DOHH2 (cell line): ENCODE results near the gene SLC45A3.
A peak's percentile ranks its signal among the peaks of the same experiment; 100 is the strongest.
"Not testable (repeated sequence)": the region's sequence is repeated elsewhere in the genome, so short reads cannot be mapped to it uniquely, and the experiment has no call there.

Source experiments
- H3F3A ChIP-seq: fragments of 200-600 bp; sonication (generic), shearing (Covaris generic); 2 replicates; pipeline ENCODE4 v1.6.0; 2016; ENCODE audit warnings: antibody characterized with exemption, mild to moderate bottlenecking; ENCODE audit not compliant: control insufficient read depth, insufficient read depth
- H3K27ac ChIP-seq: fragments of 200-600 bp; sonication (generic); 2 replicates; pipeline ENCODE4 v1.5.1; 2014; ENCODE audit warnings: low read depth, mild to moderate bottlenecking, low read length, moderate library complexity
- H3K27me3 ChIP-seq: fragments of 200-600 bp; sonication (generic); 2 replicates; pipeline ENCODE4 v1.6.1; 2014; ENCODE audit warnings: mild to moderate bottlenecking, low read length, mixed read lengths; ENCODE audit not compliant: control insufficient read depth
- H3K36me3 ChIP-seq: fragments of 200-600 bp; sonication (generic); 2 replicates; pipeline ENCODE4 v1.6.1; 2014; ENCODE audit warnings: mild to moderate bottlenecking, low read length, moderate library complexity, mixed read lengths; ENCODE audit not compliant: control insufficient read depth
- H3K4me1 ChIP-seq: fragments of 200-600 bp; sonication (generic); 2 replicates; pipeline ENCODE4 v1.6.1; 2014; ENCODE audit warnings: mild to moderate bottlenecking, low read length, mixed read lengths; ENCODE audit not compliant: control insufficient read depth
- H3K4me2 ChIP-seq: fragments of 200-600 bp; sonication (generic); 2 replicates; pipeline ENCODE4 v1.6.0; 2014; ENCODE audit warnings: mild to moderate bottlenecking, low read length, moderate library complexity
- H3K4me3 ChIP-seq: fragments of 200-600 bp; sonication (generic); 2 replicates; pipeline ENCODE4 v1.5.1; 2014; ENCODE audit warnings: mild to moderate bottlenecking, low read length, mixed read lengths
- H3K79me2 ChIP-seq: fragments of 200-600 bp; sonication (generic); 2 replicates; pipeline ENCODE4 v1.6.1; 2014; ENCODE audit warnings: mild to moderate bottlenecking, low read length, mixed read lengths; ENCODE audit not compliant: control insufficient read depth
- H3K9me2 ChIP-seq: fragments of 200-600 bp; sonication (generic); replicated peaks from 2 replicates; pipeline ENCODE4 v1.6.1; 2014; ENCODE audit warnings: mild to moderate bottlenecking, low read length, mixed read lengths; ENCODE audit not compliant: control insufficient read depth
- H3K9me3 ChIP-seq: fragments of 200-600 bp; sonication (generic); 2 replicates; pipeline ENCODE4 v1.6.1; 2014; ENCODE audit warnings: antibody characterized with exemption, low read length, mixed read lengths; ENCODE audit not compliant: control insufficient read depth, insufficient read depth
- H4K20me1 ChIP-seq: fragments of 200-600 bp; sonication (generic); 2 replicates; pipeline ENCODE4 v1.6.0; 2014; ENCODE audit warnings: low read depth, mild to moderate bottlenecking, antibody characterized with exemption, low read length, moderate library complexity; ENCODE audit not compliant: control insufficient read depth, insufficient read depth
- EZH2phosphoT487 ChIP-seq: fragments of 200-600 bp; sonication (generic); IDR thresholded peaks from 2 replicates; pipeline ENCODE4 v1.6.1; 2017; ENCODE audit warnings: borderline replicate concordance, mild to moderate bottlenecking, antibody characterized with exemption, low read length, moderate library complexity, mixed read lengths
- TF ChIP-seq, protein P1 (sequence below): fragments of 200-600 bp; sonication (generic); IDR thresholded peaks from one replicate; pipeline ENCODE4 v1.5.1; 2014; ENCODE audit warnings: antibody characterized with exemption, mild to moderate bottlenecking, low read depth, low read length; ENCODE audit not compliant: poor library complexity, severe bottlenecking

The SLC45A3 gene

GRCh38 chr1:205680073-205680851 lies at the start of gene SLC45A3:
Gene SLC45A3 (minus strand): TSS chr1:205680509. CDS start chr1:205664656, 15,853 bp downstream.
- Histone ChIP-seq H3K27me3 (peaks cover 21% of the 10 kb centered on the region), H3K36me3 (no peaks in the 10 kb centered on the region), H3K9me2 (no peaks in the 10 kb centered on the region), H3K27ac (no peak within 1 kb of the TSS), H3K4me3 (peak within 1 kb of the TSS; percentile 77), H3F3A (0 out of 2 replicates have a peak, but pooled peaks cover 3% of the 10 kb centered on the region), H3K9me3 (no peaks in the 10 kb centered on the region), H3K4me1 (peaks cover 10% of the 10 kb centered on the region), H3K4me2 (peak within 1 kb of the TSS; percentile 88), H3K79me2 (no peaks in the 10 kb centered on the region), H4K20me1 (no peaks in the 10 kb centered on the region)
- TF ChIP-seq EZH2phosphoT487, result no peak
- TF ChIP-seq, protein P1, sequence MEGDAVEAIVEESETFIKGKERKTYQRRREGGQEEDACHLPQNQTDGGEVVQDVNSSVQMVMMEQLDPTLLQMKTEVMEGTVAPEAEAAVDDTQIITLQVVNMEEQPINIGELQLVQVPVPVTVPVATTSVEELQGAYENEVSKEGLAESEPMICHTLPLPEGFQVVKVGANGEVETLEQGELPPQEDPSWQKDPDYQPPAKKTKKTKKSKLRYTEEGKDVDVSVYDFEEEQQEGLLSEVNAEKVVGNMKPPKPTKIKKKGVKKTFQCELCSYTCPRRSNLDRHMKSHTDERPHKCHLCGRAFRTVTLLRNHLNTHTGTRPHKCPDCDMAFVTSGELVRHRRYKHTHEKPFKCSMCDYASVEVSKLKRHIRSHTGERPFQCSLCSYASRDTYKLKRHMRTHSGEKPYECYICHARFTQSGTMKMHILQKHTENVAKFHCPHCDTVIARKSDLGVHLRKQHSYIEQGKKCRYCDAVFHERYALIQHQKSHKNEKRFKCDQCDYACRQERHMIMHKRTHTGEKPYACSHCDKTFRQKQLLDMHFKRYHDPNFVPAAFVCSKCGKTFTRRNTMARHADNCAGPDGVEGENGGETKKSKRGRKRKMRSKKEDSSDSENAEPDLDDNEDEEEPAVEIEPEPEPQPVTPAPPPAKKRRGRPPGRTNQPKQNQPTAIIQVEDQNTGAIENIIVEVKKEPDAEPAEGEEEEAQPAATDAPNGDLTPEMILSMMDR, result no peak

GRCh38 chr1:205726619-205727125 lies 46.4 kb upstream of the SLC45A3 start:
- H3K4me1 ChIP-seq, result no peaks in the 10 kb centered on the region
- peaks cover 3% of the 10 kb centered on the region; the same call in 1 of the 2 replicates for H3F3A ChIP-seq
- no peaks in the 10 kb centered on the region for H3K27me3 ChIP-seq
- no peaks in the 10 kb centered on the region for H3K9me3 ChIP-seq
- peaks cover 70% of the 10 kb centered on the region for H3K79me2 ChIP-seq
- H3K36me3 ChIP-seq, result peaks cover 84% of the 10 kb centered on the region
- no peak overlapping the region for H3K4me2 ChIP-seq
- H4K20me1 ChIP-seq, result peaks cover 5% of the 10 kb centered on the region
- TF ChIP-seq, protein P1, result no peak
- TF ChIP-seq EZH2phosphoT487, result no peak
- no peaks in the 10 kb centered on the region for H3K9me2 ChIP-seq
- H3K4me3 ChIP-seq, result no peak overlapping the region
- no peak overlapping the region for H3K27ac ChIP-seq

DNA sequence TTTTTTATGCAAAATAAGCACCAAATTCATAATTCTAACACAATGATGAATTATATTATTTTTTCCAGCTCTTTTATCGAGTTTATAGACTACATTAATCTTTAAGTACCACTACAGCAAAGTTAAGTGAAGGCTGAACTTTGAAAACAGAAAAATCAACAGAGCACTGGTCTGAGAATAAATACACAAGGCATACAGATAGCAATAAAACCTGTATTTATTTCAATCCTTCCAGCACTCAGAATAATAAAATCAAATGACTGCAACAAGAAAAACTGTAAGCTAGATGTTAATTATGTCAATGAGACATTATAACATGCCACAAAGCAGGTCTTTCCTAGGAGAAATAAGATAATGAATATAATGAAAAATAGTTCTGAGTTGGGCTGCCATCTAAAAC lies 45.2 kb upstream of the SLC45A3 start:
- peaks cover 59% of the 10 kb centered on the region for H3K79me2 ChIP-seq
- peaks cover 3% of the 10 kb centered on the region; the same call in 1 of the 2 replicates for H3F3A ChIP-seq
- H3K4me2 ChIP-seq, result no peak overlapping the region
- H3K9me2 ChIP-seq, result no peaks in the 10 kb centered on the region
- H3K27me3 ChIP-seq, result no peaks in the 10 kb centered on the region
- no peak overlapping the region for H3K27ac ChIP-seq
- H3K4me1 ChIP-seq, result no peaks in the 10 kb centered on the region
- peaks cover 88% of the 10 kb centered on the region for H3K36me3 ChIP-seq
- H4K20me1 ChIP-seq, result no peaks in the 10 kb centered on the region; the same call in none of the 2 replicates
- H3K9me3 ChIP-seq, result no peaks in the 10 kb centered on the region
- TF ChIP-seq, protein P1, result no peak
- TF ChIP-seq EZH2phosphoT487, result no peak
- no peak overlapping the region for H3K4me3 ChIP-seq

DNA sequence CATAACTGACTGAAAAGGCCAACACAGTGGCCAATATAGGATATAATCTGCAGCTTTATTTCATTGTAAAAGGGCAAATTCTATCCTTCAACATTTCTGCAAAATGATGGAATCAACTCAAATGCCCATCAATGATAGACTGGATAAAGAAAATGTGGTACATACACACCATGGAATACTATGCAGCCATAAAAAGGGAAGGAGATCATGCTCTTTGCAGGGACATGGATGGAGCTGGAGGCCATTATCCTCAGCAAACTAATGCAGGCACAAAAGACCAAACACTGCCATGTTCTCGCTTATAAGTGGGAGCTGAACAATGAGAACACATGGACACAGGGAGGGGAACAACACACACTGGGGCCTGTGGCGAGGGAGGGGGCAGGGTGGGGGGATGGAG lies 40.4 kb upstream of the SLC45A3 start:
- Histone ChIP-seq H3F3A (peaks cover 25% of the 10 kb centered on the region), H3K36me3 (peaks cover 92% of the 10 kb centered on the region), H3K79me2 (peaks cover 17% of the 10 kb centered on the region)
- not testable (repeated sequence) for H3K4me1 ChIP-seq, H3K4me3 ChIP-seq, H3K27ac ChIP-seq, H3K9me2 ChIP-seq, H4K20me1 ChIP-seq, H3K9me3 ChIP-seq, H3K4me2 ChIP-seq, H3K27me3 ChIP-seq
